Measurements from ENCODE around the gene XXYLT1. TPM values are rescaled to one million over a fixed set of nuclear protein-coding genes. Genes with fewer than 3 reads are reported as not detected.

Gene XXYLT1
- total RNA-seq, 3 donors from 2014 or later = 7.2 to 13.0 (median 10.8) TPM

DNA sequence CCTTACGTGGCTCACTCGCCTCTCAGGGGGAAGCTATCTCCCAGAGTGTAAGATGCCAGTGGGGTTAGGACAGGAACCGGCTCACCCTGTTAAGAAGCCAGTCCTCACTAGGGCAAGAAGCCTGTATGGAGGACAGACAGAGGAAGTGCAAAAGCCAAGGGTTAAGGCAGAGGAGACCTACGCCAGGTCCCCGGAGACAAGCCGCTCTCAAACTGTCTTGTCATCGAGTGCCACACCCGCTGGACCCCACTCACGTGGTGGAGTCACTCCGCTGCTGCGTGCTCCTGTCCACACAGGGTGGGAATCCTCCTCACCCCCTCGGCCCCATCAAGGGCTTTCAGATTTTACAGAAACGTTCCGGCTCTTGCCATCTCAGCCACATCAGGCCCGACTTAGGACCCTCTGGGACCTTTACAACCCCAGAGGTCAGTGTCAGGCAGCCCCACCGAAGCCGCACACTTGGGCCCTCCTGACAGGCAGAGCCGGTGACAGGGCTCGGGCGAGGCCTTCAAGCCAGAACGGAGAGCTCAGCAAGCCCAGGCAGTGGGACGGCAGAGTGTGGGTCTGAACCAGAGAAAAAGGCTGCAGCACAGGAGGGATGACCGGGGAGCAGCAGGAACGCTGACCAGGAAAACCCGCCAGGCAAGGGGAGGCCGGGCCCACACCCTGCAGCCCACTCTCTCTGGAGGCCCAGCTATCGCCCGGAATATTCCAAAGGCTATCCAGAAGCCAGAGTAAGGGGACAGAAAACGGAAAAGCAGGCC lies 61.7 kb downstream of the XXYLT1 start:
- Histone ChIP-seq H3K9me3 (no peaks in the 10 kb centered on the region), H3K27me3 (no peaks in the 10 kb centered on the region), H3K4me1 (peaks cover 7 to 13% of the 10 kb centered on the region in 2 donors), H3K4me3 (peak overlapping the region; percentile 12 to 53 (median 23)), H3K27ac (peak overlapping the region; percentile 79 to 96), H3K36me3 (no peaks in the 10 kb centered on the region)
- intact Hi-C loops (cut with DNase I; ENCODE audit: low total_unique reads) = no loop called here
- DNase-seq (ENCODE audit: low spot score in 2 of 2) = no peak
- TF ChIP-seq POLR2A (IDR thresholded peaks at IDR 0.05) = no peak
- no peak for TF ChIP-seq POLR2AphosphoS5 (IDR thresholded peaks at IDR 0.05)
- no peak for TF ChIP-seq CTCF (IDR thresholded peaks at IDR 0.05)

GRCh38 chr3:195208631-195209030 lies 62.3 kb downstream of the XXYLT1 start:
- DNase-seq (ENCODE audit: low spot score in 2 of 2) = no peak
- Histone ChIP-seq H3K27me3 (no peaks in the 10 kb centered on the region), H3K27ac (peak overlapping the region; percentile 79 to 96), H3K9me3 (no peaks in the 10 kb centered on the region), H3K36me3 (no peaks in the 10 kb centered on the region), H3K4me1 (peaks cover 7 to 13% of the 10 kb centered on the region in 2 donors), H3K4me3 (peak overlapping the region in 2 of 3 donors; percentile 23 to 53)
- intact Hi-C loops (cut with DNase I; ENCODE audit: low total_unique reads) = no loop called here
- TF ChIP-seq POLR2AphosphoS5 (IDR thresholded peaks at IDR 0.05) (no peak), CTCF (IDR thresholded peaks at IDR 0.05) (no peak), POLR2A (IDR thresholded peaks at IDR 0.05) (no peak)

DNA sequence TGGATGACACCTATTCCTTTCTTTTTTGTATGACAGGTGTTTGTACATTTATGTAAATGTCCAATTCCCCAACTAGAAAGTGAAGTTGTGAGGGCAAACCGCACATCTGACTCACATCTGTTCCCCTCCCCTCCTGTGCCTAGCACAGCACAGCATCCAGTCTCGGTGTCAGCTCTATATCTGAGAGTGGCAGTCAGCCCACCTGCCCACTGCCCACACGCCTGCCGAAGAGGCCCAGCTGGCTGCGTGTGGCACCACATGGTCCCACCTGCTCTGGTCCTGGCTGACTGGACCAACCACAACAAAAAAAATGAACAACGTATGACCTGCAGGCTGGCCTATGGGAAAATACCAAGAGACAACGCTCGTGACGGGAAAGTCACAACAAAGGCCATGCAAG lies 62.8 kb downstream of the XXYLT1 start:
- Histone ChIP-seq H3K4me3 (no peak overlapping the region), H3K9me3 (no peaks in the 10 kb centered on the region), H3K27me3 (no peaks in the 10 kb centered on the region), H3K27ac (peak overlapping the region; percentile 77 to 79), H3K4me1 (peaks cover 7 to 13% of the 10 kb centered on the region in 2 donors), H3K36me3 (no peaks in the 10 kb centered on the region)
- no peak for DNase-seq (ENCODE audit: low spot score in 2 of 2)
- TF ChIP-seq POLR2A (IDR thresholded peaks at IDR 0.05) (no peak), CTCF (IDR thresholded peaks at IDR 0.05) (no peak), POLR2AphosphoS5 (IDR thresholded peaks at IDR 0.05) (no peak)
- intact Hi-C loops (cut with DNase I; ENCODE audit: low total_unique reads) = no loop called here

DNA sequence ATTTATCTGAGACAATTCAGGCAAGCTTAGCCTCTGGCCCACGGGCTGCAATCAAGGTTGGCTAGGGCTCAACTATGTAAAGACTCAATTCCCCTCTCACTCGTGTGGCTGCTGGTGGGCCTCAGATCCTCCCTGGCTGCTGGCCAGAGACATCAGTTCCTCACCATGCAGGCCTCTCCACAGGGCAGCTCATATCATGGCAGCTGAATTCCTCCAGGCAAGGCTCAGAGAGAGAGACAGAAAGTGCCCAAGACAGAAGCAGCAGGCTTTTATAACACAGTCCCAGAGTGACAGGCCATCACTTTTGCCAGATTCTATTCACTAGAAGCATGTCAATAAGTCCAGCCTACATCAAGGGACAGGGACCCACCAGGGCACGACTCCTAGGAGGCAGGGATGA lies 63.2 kb downstream of the XXYLT1 start:
- peak overlapping the region; percentile 77 to 79 for H3K27ac ChIP-seq

More for the DNA sequence above, 63.2 kb downstream of the XXYLT1 start:
- Histone ChIP-seq H3K36me3 (no peaks in the 10 kb centered on the region), H3K27me3 (no peaks in the 10 kb centered on the region), H3K9me3 (no peaks in the 10 kb centered on the region), H3K4me1 (peaks cover 7 to 13% of the 10 kb centered on the region in 2 donors), H3K4me3 (no peak overlapping the region)
- DNase-seq (ENCODE audit: low spot score in 2 of 2) = no peak
- intact Hi-C loops (cut with DNase I; ENCODE audit: low total_unique reads) = no loop called here
- TF ChIP-seq POLR2A (IDR thresholded peaks at IDR 0.05) (no peak), CTCF (IDR thresholded peaks at IDR 0.05) (no peak), POLR2AphosphoS5 (IDR thresholded peaks at IDR 0.05) (no peak)
